Fibroblast of villous mesenchyme (primary cell): Measurements from ENCODE around the gene NLRP8. TPM values are rescaled to one million over a fixed set of nuclear protein-coding genes. Genes with fewer than 3 reads are reported as not detected.
"Not testable (repeated sequence)": the region's sequence is repeated elsewhere in the genome, so short reads cannot be mapped to it uniquely, and the experiment has no call there.

Source experiments
- DNase-seq: peaks from one replicate; pipeline ENCODE4 v3.0.0-alpha.2; 2010; ENCODE audit warnings: low read depth
- H3K4me3 ChIP-seq: 2 replicates; pipeline ENCODE4 v1.5.1; 2011; ENCODE audit warnings: low read depth, mild to moderate bottlenecking, low read length
- CTCF ChIP-seq: IDR thresholded peaks from 2 replicates; pipeline ENCODE4 v1.5.1; 2012; ENCODE audit warnings: low read depth, mild to moderate bottlenecking, low read length; ENCODE audit not compliant: insufficient read depth
- total RNA-seq: library from RNA; depleted of rRNA; stranded (reverse); fragments of >200 nt; gene quantifications from 2 replicates; pipeline ENCODE4 v1.2.3, GENCODE V29; 2012

Gene NLRP8
- total RNA-seq, 1 donor: not detected

GRCh38 chr19:55935206-55935605 is 12.4 kb upstream of the NLRP8 start:
- no peak for TF ChIP-seq CTCF
- no peak for DNase-seq
- no peak overlapping the region for H3K4me3 ChIP-seq

GRCh38 chr19:55939206-55939605 is 8.4 kb upstream of the NLRP8 start:
- H3K4me3 ChIP-seq: no peak overlapping the region
- no peak for TF ChIP-seq CTCF
- DNase-seq: no peak

GRCh38 chr19:55940306-55940705 is 7.3 kb upstream of the NLRP8 start:
- TF ChIP-seq CTCF: no peak

GRCh38 chr19:55950566-55950965 is 2.9 kb downstream of the NLRP8 start:
- not testable (repeated sequence) for DNase-seq

More at GRCh38 chr19:55940306-55940705, 7.3 kb upstream of the NLRP8 start:
- no peak for DNase-seq
- H3K4me3 ChIP-seq: no peak overlapping the region

GRCh38 chr19:55956431-55956830 is 8.8 kb downstream of the NLRP8 start:
- no peak for TF ChIP-seq CTCF

More at GRCh38 chr19:55950566-55950965, 2.9 kb downstream of the NLRP8 start:
- H3K4me3 ChIP-seq: not testable (repeated sequence)

GRCh38 chr19:55958356-55958755 is 10.7 kb downstream of the NLRP8 start:
- H3K4me3 ChIP-seq: no peak overlapping the region
- no peak for TF ChIP-seq CTCF
- no peak for DNase-seq

More at GRCh38 chr19:55956431-55956830, 8.8 kb downstream of the NLRP8 start:
- H3K4me3 ChIP-seq: no peak overlapping the region
- no peak for DNase-seq

- no peak for DNase-seq
Observed at GRCh38 chr19:55959996-55960675, 12.5 kb downstream of the NLRP8 start.

More at GRCh38 chr19:55959996-55960675, 12.5 kb downstream of the NLRP8 start:
- no peak for TF ChIP-seq CTCF
- H3K4me3 ChIP-seq: no peak overlapping the region
